Skeletal muscle tissue (tissue), 4 donors: Measurements from ENCODE around the gene PPOX. TPM values are rescaled to one million over a fixed set of nuclear protein-coding genes. Genes with fewer than 3 reads are reported as not detected.
A peak's percentile ranks its signal among the peaks of the same experiment; 100 is the strongest.

Experiments
- H3K27ac ChIP-seq: one replicate; pipeline ENCODE4 v1.7.0; 2013; ENCODE audit warnings: mild to moderate bottlenecking, low read depth, low read length, inconsistent platforms
- H3K27me3 ChIP-seq, 3 donors: one replicate each; pipeline ENCODE4 v1.7.0; 2013; ENCODE audit warnings: low read length in 3 of 3; ENCODE audit not compliant: control insufficient read depth in 3 of 3, insufficient read depth in 3 of 3
- H3K36me3 ChIP-seq, 3 donors: one replicate each; pipeline ENCODE4 v1.7.0; 2013; ENCODE audit warnings: low read length in 3 of 3; ENCODE audit not compliant: control insufficient read depth in 3 of 3, insufficient read depth in 3 of 3
- H3K4me1 ChIP-seq, 3 donors: one replicate each; pipeline ENCODE4 v1.7.0; 2013; ENCODE audit warnings: low read length in 3 of 3, mild to moderate bottlenecking in 3 of 3; ENCODE audit not compliant: control insufficient read depth in 3 of 3, insufficient read depth in 3 of 3
- H3K4me3 ChIP-seq, 3 donors: one replicate each; pipeline ENCODE4 v1.7.0; 2013; ENCODE audit warnings: low read length in 3 of 3
- H3K9ac ChIP-seq, 3 donors: one replicate each; pipeline ENCODE4 v1.7.0; 2013; ENCODE audit warnings: low read length in 3 of 3, mild to moderate bottlenecking in 3 of 3, moderate library complexity in 2 of 3, low read depth in 1 of 3
- H3K9me3 ChIP-seq, 3 donors: one replicate each; pipeline ENCODE4 v1.7.0; 2013; ENCODE audit warnings: low read length in 3 of 3; ENCODE audit not compliant: control insufficient read depth in 3 of 3
- total RNA-seq: library from RNA; depleted of rRNA; stranded (reverse); fragments of >200 nt; gene quantifications from one replicate; pipeline ENCODE4 v1.2.3, GENCODE V29; 2014
- donor health status: Osteomylitis.

Gene PPOX
- total RNA-seq, 1 donor from 2014 or later = 13.6 TPM

DNA sequence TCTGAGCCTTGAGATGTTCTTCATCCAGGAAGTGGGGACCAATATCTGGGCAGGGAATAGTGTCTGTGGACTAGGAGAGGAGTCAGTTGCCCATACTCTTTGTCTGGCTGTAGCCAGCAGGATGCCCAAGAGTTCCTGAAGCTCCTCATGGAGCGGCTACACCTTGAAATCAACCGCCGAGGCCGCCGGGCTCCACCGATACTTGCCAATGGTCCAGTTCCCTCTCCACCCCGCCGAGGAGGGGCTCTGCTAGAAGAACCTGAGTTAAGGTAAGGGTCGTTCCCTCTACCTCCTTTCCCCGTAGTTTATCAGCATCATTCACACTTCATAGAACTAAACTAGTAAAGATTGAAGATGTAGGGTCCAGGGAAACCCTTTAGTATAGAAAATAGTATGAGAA lies 3.4 kb upstream of the PPOX start:
- H3K9ac ChIP-seq = no peak overlapping the region
- H3K4me3 ChIP-seq = no peak overlapping the region
- no peak overlapping the region for H3K27ac ChIP-seq
- H3K36me3 ChIP-seq = peaks cover 37 to 51% (median 39%) of the 10 kb centered on the region in 3 donors
- H3K27me3 ChIP-seq = no peaks in the 10 kb centered on the region
- H3K9me3 ChIP-seq = no peaks in the 10 kb centered on the region
- peaks cover 43 to 52% (median 46%) of the 10 kb centered on the region in 3 donors for H3K4me1 ChIP-seq

DNA sequence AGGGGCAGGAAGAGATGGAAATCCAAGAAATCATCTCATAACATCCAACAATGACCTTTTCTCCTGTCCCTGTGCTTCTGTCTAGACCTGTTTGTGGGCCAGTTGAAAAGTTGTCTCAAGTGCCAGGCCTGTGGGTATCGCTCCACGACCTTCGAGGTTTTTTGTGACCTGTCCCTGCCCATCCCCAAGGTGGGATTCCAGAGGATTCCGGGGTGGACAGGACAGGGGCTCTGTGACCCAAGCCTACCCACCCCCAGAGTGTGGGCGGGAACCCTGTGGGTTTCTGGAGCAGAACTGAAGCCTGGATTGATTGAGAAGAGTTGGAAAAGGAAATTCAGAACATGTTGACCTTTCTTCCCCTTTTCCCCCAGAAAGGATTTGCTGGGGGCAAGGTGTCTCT lies 2.4 kb upstream of the PPOX start:
- peaks cover 30 to 47% (median 36%) of the 10 kb centered on the region in 3 donors for H3K36me3 ChIP-seq
- H3K9ac ChIP-seq = no peak overlapping the region
- no peaks in the 10 kb centered on the region for H3K9me3 ChIP-seq
- peaks cover 40 to 45% (median 43%) of the 10 kb centered on the region in 3 donors for H3K4me1 ChIP-seq
- no peak overlapping the region for H3K27ac ChIP-seq
- no peak overlapping the region for H3K4me3 ChIP-seq
- H3K27me3 ChIP-seq = no peaks in the 10 kb centered on the region

DNA sequence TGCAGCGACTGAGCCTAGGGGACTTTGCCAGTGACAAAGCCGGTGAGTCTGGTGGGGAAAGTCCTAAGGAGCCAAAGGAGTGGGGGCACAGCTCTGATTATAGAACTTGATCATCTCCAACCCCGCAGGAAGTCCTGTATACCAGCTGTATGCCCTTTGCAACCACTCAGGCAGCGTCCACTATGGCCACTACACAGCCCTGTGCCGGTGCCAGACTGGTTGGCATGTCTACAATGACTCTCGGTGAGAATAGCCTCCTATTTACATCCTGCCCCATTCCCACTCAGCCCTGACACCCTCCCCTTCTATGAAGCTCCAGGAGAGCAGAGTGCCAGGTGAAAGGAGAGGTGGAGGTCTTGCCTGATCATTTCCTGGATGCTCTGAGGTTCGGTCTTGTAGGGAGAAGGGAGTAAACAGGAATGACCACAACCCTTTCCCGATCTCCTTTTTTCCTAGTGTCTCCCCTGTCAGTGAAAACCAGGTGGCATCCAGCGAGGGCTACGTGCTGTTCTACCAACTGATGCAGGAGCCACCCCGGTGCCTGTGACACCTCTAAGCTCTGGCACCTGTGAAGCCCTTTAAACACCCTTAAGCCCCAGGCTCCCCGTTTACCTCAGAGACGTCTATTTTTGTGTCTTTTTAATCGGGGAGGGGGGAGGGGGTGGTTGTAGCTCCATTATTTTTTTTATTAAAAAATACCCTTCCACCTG lies 1.2 kb upstream of the PPOX start:
- Histone ChIP-seq H3K4me3 (peak overlapping the region; percentile 91 to 96 (median 95)), H3K27me3 (no peaks in the 10 kb centered on the region), H3K9me3 (no peaks in the 10 kb centered on the region), H3K4me1 (peaks cover 34 to 37% (median 36%) of the 10 kb centered on the region in 3 donors), H3K9ac (peak overlapping the region; percentile 92 to 94 (median 94)), H3K36me3 (peaks cover 38 to 58% (median 43%) of the 10 kb centered on the region in 3 donors), H3K27ac (peak overlapping the region; percentile 90)

DNA sequence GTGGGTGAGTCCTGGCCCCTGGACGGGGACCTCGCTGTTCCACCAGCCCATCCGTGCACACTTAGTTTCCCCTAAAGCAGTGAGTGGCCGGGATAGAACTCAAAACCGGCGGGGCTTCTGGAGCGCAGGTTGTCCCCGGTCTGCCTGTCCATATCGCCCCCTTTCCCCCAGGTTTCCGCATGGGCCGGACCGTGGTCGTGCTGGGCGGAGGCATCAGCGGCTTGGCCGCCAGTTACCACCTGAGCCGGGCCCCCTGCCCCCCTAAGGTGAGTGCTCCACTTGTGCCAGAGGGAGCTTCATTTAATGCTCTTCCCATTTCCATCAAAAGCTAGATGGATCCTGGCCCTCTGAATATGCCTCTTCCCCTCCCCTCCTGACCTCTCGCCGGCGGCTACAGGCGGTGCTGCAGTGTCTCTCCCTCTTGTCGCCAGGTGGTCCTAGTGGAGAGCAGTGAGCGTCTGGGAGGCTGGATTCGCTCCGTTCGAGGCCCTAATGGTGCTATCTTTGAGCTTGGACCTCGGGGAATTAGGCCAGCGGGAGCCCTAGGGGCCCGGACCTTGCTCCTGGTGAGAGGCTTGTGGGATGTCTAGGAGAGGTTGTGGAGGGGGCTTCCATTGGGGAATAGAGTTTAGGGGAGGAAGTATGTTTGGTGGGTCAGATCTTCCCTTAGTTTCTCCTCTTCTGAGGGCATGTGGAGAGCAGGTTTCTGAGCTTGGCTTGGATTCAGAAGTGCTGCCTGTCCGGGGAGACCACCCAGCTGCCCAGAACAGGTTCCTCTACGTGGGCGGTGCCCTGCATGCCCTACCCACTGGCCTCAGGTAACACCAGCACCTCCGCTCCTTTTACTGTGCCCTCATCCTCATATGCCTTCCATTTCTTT lies 683 bp downstream of the PPOX start:
- peak overlapping the region; percentile 90 for H3K27ac ChIP-seq
- peaks cover 46 to 61% (median 50%) of the 10 kb centered on the region in 3 donors for H3K36me3 ChIP-seq

DNA sequence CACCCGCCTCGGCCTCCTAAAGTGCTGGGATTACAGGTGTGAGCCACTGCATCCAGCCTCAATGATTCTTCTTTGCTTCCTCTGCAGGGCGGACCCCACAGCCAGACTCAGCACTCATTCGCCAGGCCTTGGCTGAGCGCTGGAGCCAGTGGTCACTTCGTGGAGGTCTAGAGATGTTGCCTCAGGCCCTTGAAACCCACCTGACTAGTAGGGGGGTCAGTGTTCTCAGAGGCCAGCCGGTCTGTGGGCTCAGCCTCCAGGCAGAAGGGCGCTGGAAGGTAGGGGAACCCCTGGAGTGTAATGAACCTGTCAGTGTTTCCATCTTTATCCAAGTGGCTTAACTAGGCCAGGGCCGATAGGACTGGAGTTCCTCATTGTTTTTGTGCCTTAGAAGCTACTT lies 2.7 kb downstream of the PPOX start:
- no peaks in the 10 kb centered on the region for H3K27me3 ChIP-seq
- no peaks in the 10 kb centered on the region for H3K9me3 ChIP-seq
- H3K4me3 ChIP-seq = no peak overlapping the region
- peaks cover 43 to 56% (median 53%) of the 10 kb centered on the region in 3 donors for H3K36me3 ChIP-seq
- H3K27ac ChIP-seq = no peak overlapping the region
- no peak overlapping the region for H3K9ac ChIP-seq
- H3K4me1 ChIP-seq = peaks cover 28 to 42% (median 31%) of the 10 kb centered on the region in 3 donors

More for the DNA sequence above, 683 bp downstream of the PPOX start:
- H3K27me3 ChIP-seq = no peaks in the 10 kb centered on the region
- peak overlapping the region; percentile 91 to 96 (median 95) for H3K4me3 ChIP-seq
- peak overlapping the region; percentile 87 to 94 (median 94) for H3K9ac ChIP-seq
- H3K9me3 ChIP-seq = no peaks in the 10 kb centered on the region
- peaks cover 17 to 25% (median 17%) of the 10 kb centered on the region in 3 donors for H3K4me1 ChIP-seq

DNA sequence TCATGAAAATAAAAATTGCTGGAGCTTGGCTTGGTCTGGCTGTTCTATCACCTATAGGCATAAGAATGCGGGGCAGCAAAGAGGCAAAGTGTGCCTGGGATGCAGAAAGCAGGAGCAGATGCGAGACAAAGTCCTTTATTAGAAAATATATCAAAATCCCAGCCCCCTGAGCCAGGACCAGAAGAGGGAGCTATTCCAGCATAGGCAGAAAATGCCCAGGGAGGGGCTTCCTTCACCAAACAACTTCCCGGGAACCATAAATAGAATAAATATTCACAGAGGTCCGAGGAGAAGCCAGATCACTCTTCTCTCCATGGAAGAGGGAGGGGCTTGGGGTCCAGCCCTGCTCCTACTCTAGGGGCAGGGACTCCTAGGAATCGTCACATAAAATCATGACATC lies 5.0 kb downstream of the PPOX start:
- Histone ChIP-seq H3K36me3 (peaks cover 58 to 63% (median 62%) of the 10 kb centered on the region in 3 donors), H3K9me3 (no peaks in the 10 kb centered on the region), H3K27me3 (no peaks in the 10 kb centered on the region), H3K4me1 (peaks cover 26 to 34% (median 29%) of the 10 kb centered on the region in 3 donors), H3K4me3 (no peak overlapping the region), H3K27ac (no peak overlapping the region), H3K9ac (no peak overlapping the region)

DNA sequence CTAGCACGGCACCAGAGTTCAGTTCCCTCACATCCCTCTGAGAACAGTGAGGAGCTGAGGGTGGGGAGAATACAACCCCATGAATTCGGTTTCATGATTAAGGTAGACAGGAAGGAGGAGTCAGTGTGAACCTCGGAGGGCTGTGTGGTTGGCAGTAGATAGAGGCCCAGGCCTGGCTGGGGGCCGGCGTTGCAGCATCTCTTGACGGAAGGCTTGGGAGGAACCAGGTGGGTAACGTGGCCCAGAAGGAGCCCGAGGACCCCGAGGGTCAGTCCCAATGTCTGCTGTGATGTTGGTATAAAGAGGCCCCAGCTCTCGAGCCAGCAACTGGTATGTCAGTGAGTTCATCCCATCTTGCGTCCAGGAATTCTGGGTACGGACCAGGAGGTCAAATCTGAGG lies 5.5 kb downstream of the PPOX start:
- H3K27me3 ChIP-seq = no peaks in the 10 kb centered on the region
- peaks cover 30 to 38% (median 34%) of the 10 kb centered on the region in 3 donors for H3K4me1 ChIP-seq
- no peaks in the 10 kb centered on the region for H3K9me3 ChIP-seq
- H3K4me3 ChIP-seq = no peak overlapping the region
- H3K9ac ChIP-seq = no peak overlapping the region
- H3K36me3 ChIP-seq = peaks cover 58 to 63% (median 62%) of the 10 kb centered on the region in 3 donors
- no peak overlapping the region for H3K27ac ChIP-seq

DNA sequence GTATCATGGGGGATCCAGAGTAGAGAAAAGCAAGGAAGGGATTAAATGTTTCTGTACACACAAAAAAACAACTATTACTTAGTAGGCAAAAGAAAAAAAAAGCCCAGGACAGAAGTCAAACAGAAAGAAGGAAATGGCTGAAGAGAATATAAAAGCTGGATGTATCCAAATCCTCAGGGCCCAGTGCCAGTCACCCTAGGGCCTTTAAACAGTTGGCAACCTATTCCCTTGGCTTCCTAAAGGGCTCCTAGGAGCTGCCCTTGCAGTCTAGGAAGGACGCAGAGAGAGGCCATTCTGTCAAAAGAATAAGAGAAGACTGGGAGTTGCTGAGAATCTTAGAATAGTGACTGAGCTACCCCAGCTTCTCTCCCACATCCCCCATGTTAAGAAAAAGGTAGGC lies 6.1 kb downstream of the PPOX start:
- no peaks in the 10 kb centered on the region for H3K27me3 ChIP-seq
- no peak overlapping the region for H3K4me3 ChIP-seq
- peak overlapping the region in 1 of 3 donors; percentile 33 for H3K9ac ChIP-seq
- peak overlapping the region; percentile 4 for H3K27ac ChIP-seq
- H3K36me3 ChIP-seq = peaks cover 58 to 63% (median 62%) of the 10 kb centered on the region in 3 donors
- no peaks in the 10 kb centered on the region for H3K9me3 ChIP-seq
- peaks cover 29 to 33% (median 29%) of the 10 kb centered on the region in 3 donors for H3K4me1 ChIP-seq

DNA sequence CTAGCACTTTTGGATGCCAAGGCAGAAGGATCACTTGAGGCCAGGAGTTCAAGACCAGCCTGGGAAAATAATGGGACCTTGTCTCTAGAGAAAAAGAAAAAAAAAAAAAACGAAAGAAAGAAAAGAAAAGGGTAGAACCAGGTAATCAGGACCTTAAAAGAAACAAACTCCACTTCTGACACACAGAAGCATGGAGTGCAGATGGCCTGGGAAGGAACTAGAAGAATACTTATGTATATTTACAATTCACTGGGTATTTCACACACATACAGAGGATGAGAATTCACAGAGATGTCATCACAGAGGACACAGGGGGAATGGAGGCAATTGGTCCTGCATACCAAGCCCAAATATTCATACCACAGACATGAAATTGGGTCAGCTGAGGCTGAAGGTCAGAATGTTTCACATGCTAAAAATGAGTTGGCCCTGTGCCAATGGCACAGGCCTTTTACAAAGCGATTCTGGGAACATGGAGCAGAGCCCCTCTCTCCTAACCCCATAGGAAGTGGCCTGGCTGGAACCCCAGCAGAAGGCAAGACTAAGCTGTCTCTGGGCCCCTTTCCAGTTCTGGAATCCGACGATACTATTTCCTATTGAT lies 6.7 kb downstream of the PPOX start:
- peak overlapping the region in 1 of 3 donors; percentile 4 for H3K4me3 ChIP-seq
- peaks cover 30 to 34% (median 34%) of the 10 kb centered on the region in 3 donors for H3K4me1 ChIP-seq
- peak overlapping the region in 2 of 3 donors; percentile 19 to 40 for H3K9ac ChIP-seq
- peak overlapping the region; percentile 4 for H3K27ac ChIP-seq
- no peaks in the 10 kb centered on the region for H3K27me3 ChIP-seq
- peaks cover 58 to 63% (median 62%) of the 10 kb centered on the region in 3 donors for H3K36me3 ChIP-seq
- H3K9me3 ChIP-seq = no peaks in the 10 kb centered on the region
